ENCODE measurements around the gene GARIN5B.

Gene GARIN5B

GRCh38 chr19:55324662-55325061, 38.4 kb downstream of the GARIN5B start:
- DNase-seq (ENCODE audit: low read depth in 2 of 2) = no peak

- DNase-seq (ENCODE audit: low read depth in 2 of 2) = no peak
Measured at GRCh38 chr19:55322204-55322885, 40.7 kb downstream of the GARIN5B start.

GRCh38 chr19:55321466-55322137, 41.5 kb downstream of the GARIN5B start:
- no peak for DNase-seq (ENCODE audit: low read depth in 2 of 2)

GRCh38 chr19:55320844-55321419, 42.1 kb downstream of the GARIN5B start:
- no peak for DNase-seq (ENCODE audit: low read depth in 2 of 2)

- no peak for DNase-seq (ENCODE audit: low read depth in 2 of 2)
Measured at GRCh38 chr19:55319785-55320184, 43.3 kb downstream of the GARIN5B start.

- no peak for DNase-seq (ENCODE audit: low read depth in 2 of 2)
Measured at GRCh38 chr19:55316646-55317045, 46.4 kb downstream of the GARIN5B start.

GRCh38 chr19:55315956-55316525, 47.0 kb downstream of the GARIN5B start:
- no peak for DNase-seq (ENCODE audit: low read depth in 2 of 2)

- DNase-seq (ENCODE audit: low read depth in 2 of 2) = no peak
Measured at GRCh38 chr19:55314396-55314795, 48.7 kb downstream of the GARIN5B start.

- DNase-seq (ENCODE audit: low read depth in 2 of 2) = no peak
Measured at GRCh38 chr19:55312621-55313512, 50.2 kb downstream of the GARIN5B start.

GRCh38 chr19:55311797-55312196, 51.3 kb downstream of the GARIN5B start:
- no peak for DNase-seq (ENCODE audit: low read depth in 2 of 2)

- no peak for DNase-seq (ENCODE audit: low read depth in 2 of 2)
Measured at GRCh38 chr19:55311397-55311796, 51.7 kb downstream of the GARIN5B start.

- DNase-seq (ENCODE audit: low read depth in 2 of 2) = no peak
Measured at GRCh38 chr19:55310498-55310897, 52.6 kb downstream of the GARIN5B start.

- DNase-seq (ENCODE audit: low read depth in 2 of 2) = no peak
Measured at GRCh38 chr19:55309448-55309847, 53.6 kb downstream of the GARIN5B start.

GRCh38 chr19:55308281-55308680, 54.8 kb downstream of the GARIN5B start:
- no peak for DNase-seq (ENCODE audit: low read depth in 2 of 2)

- no peak for DNase-seq (ENCODE audit: low read depth in 2 of 2)
Measured at GRCh38 chr19:55306712-55307111, 56.3 kb downstream of the GARIN5B start.

GRCh38 chr19:55305983-55306562, 57.0 kb downstream of the GARIN5B start:
- no peak for DNase-seq (ENCODE audit: low read depth in 2 of 2)

GRCh38 chr19:55305491-55305890, 57.6 kb downstream of the GARIN5B start:
- DNase-seq (ENCODE audit: low read depth in 2 of 2) = peak; percentile 15 to 24

- DNase-seq (ENCODE audit: low read depth in 2 of 2) = no peak
Measured at GRCh38 chr19:55304980-55305379, 58.1 kb downstream of the GARIN5B start.
